Gastroesophageal sphincter (tissue), 3 donors: Measurements from ENCODE around the gene PLCH1.

ENCODE experiments used
- POLR2A ChIP-seq, 2 donors: fragments of 450-650 bp; IDR thresholded peaks; one replicate each; pipeline ENCODE4 v1.6.1; 2017; ENCODE audit warnings: antibody characterized with exemption in 2 of 2, mild to moderate bottlenecking in 2 of 2, moderate library complexity in 1 of 2
- POLR2AphosphoS5 ChIP-seq: sonication (generic); formaldehyde crosslinking; IDR thresholded peaks from one replicate; pipeline ENCODE4 v1.6.1; 2017; ENCODE audit warnings: antibody characterized with exemption
- TF ChIP-seq, protein P1 (sequence below), 4 experiments: fragments of 200-600 bp in 2 of 4; fragments of 450-650 bp in 2 of 4; sonication (generic) in 1 of 4; IDR thresholded peaks; one replicate each; pipeline ENCODE4 v1.5.1; 2017 to 2019; ENCODE audit warnings: antibody characterized with exemption in 4 of 4, mild to moderate bottlenecking in 2 of 4, moderate library complexity in 2 of 4

GRCh38 chr3:155611456-155611855 lies 133.4 kb downstream of the PLCH1 start:
- TF ChIP-seq POLR2A (IDR thresholded peaks at IDR 0.05) (no peak), POLR2AphosphoS5 (no peak)
- TF ChIP-seq, protein P1, sequence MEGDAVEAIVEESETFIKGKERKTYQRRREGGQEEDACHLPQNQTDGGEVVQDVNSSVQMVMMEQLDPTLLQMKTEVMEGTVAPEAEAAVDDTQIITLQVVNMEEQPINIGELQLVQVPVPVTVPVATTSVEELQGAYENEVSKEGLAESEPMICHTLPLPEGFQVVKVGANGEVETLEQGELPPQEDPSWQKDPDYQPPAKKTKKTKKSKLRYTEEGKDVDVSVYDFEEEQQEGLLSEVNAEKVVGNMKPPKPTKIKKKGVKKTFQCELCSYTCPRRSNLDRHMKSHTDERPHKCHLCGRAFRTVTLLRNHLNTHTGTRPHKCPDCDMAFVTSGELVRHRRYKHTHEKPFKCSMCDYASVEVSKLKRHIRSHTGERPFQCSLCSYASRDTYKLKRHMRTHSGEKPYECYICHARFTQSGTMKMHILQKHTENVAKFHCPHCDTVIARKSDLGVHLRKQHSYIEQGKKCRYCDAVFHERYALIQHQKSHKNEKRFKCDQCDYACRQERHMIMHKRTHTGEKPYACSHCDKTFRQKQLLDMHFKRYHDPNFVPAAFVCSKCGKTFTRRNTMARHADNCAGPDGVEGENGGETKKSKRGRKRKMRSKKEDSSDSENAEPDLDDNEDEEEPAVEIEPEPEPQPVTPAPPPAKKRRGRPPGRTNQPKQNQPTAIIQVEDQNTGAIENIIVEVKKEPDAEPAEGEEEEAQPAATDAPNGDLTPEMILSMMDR (IDR thresholded peaks at IDR 0.05) = no peak
